ENCODE data around the gene LSM7. TPM values are rescaled to one million over a fixed set of nuclear protein-coding genes. Genes with fewer than 3 reads are reported as not detected.

The LSM7 gene
- total and polyA plus RNA-seq, 2 experiments from 2014 or later = 91.4 to 118 TPM

- no peak overlapping the region for H3K9ac ChIP-seq
- no peak overlapping the region for H3K4me3 ChIP-seq
- H3K27me3 ChIP-seq (replicated peaks; ENCODE audit: insufficient read depth) = no peaks in the 10 kb centered on the region
- no peak overlapping the region for H2AFZ ChIP-seq
- H3K4me2 ChIP-seq (ENCODE audit: unreplicated experiment) = no peak overlapping the region
- H3K27ac ChIP-seq = no peak overlapping the region
- H3K36me3 ChIP-seq (ENCODE audit: low read depth) = no peaks in the 10 kb centered on the region
- no peaks in the 10 kb centered on the region for H3K9me2 ChIP-seq (ENCODE audit: insufficient read depth)
- no peak for DNase-seq
- in situ Hi-C loops (cut with MboI) = no loop called here
- TF ChIP-seq EZH2phosphoT487 (IDR thresholded peaks at IDR 0.05; ENCODE audit: insufficient read depth, low read depth) (no peak), EZH2 (IDR thresholded peaks at IDR 0.05; ENCODE audit: insufficient read depth, poor library complexity, severe bottlenecking) (no peak)
- no peaks in the 10 kb centered on the region for H3K9me3 ChIP-seq (ENCODE audit: low read depth)
- H3K4me1 ChIP-seq (ENCODE audit: insufficient read depth) = no peaks in the 10 kb centered on the region
- peaks cover 12% of the 10 kb centered on the region; the same call in 1 of the 2 replicates for H3F3A ChIP-seq (ENCODE audit: insufficient read depth)
- WGBS, 2 experiments (ENCODE audit: low coverage in 1 of 2, low lambda C conversion rate in 2 of 2, missing lambda C conversion rate in 2 of 2) = 83 to 86% methylated on average over 16 to 20 of the region's 20 CpGs
- H4K20me1 ChIP-seq (ENCODE audit: insufficient read depth) = no peaks in the 10 kb centered on the region
- peaks cover 4% of the 10 kb centered on the region; the same call in 1 of the 2 replicates for H3K79me2 ChIP-seq (ENCODE audit: insufficient read depth)
Observed at GRCh38 chr19:2319551-2319950, 8.8 kb downstream of the LSM7 start.

GRCh38 chr19:2318923-2319322, 9.5 kb downstream of the LSM7 start:
- Histone ChIP-seq H3K79me2 (ENCODE audit: insufficient read depth) (no peaks in the 10 kb centered on the region), H3K4me3 (no peak overlapping the region), H3K27me3 (replicated peaks; ENCODE audit: insufficient read depth) (no peaks in the 10 kb centered on the region), H4K20me1 (ENCODE audit: insufficient read depth) (no peaks in the 10 kb centered on the region), H3K9ac (no peak overlapping the region), H3K4me1 (ENCODE audit: insufficient read depth) (no peaks in the 10 kb centered on the region), H3K36me3 (ENCODE audit: low read depth) (no peaks in the 10 kb centered on the region), H3K9me2 (ENCODE audit: insufficient read depth) (no peaks in the 10 kb centered on the region), H3K27ac (no peak overlapping the region), H2AFZ (no peak overlapping the region), H3K9me3 (ENCODE audit: low read depth) (no peaks in the 10 kb centered on the region), H3K4me2 (ENCODE audit: unreplicated experiment) (no peak overlapping the region), H3F3A (ENCODE audit: insufficient read depth) (peaks cover 12% of the 10 kb centered on the region; the same call in 1 of the 2 replicates)
- WGBS, 2 experiments (ENCODE audit: low coverage in 1 of 2, low lambda C conversion rate in 2 of 2, missing lambda C conversion rate in 2 of 2) = 74 to 90% methylated on average over 6 of the region's 6 CpGs
- in situ Hi-C loops (cut with MboI) = no loop called here
- TF ChIP-seq EZH2 (IDR thresholded peaks at IDR 0.05; ENCODE audit: insufficient read depth, poor library complexity, severe bottlenecking) (no peak), EZH2phosphoT487 (IDR thresholded peaks at IDR 0.05; ENCODE audit: insufficient read depth, low read depth) (no peak)
- DNase-seq = no peak

- peaks cover 12% of the 10 kb centered on the region; the same call in 1 of the 2 replicates for H3F3A ChIP-seq (ENCODE audit: insufficient read depth)
- no peak overlapping the region for H2AFZ ChIP-seq
- no peak for DNase-seq
- H3K27ac ChIP-seq = no peak overlapping the region
- no peaks in the 10 kb centered on the region for H3K36me3 ChIP-seq (ENCODE audit: low read depth)
- 85 to 89% methylated on average over 22 to 25 of the region's 25 CpGs for WGBS, 2 experiments (ENCODE audit: low coverage in 1 of 2, low lambda C conversion rate in 2 of 2, missing lambda C conversion rate in 2 of 2)
- no peak overlapping the region for H3K4me3 ChIP-seq
- H3K9ac ChIP-seq = no peak overlapping the region
- no peaks in the 10 kb centered on the region for H3K9me2 ChIP-seq (ENCODE audit: insufficient read depth)
- no peak for TF ChIP-seq EZH2phosphoT487 (IDR thresholded peaks at IDR 0.05; ENCODE audit: insufficient read depth, low read depth)
- TF ChIP-seq EZH2 (IDR thresholded peaks at IDR 0.05; ENCODE audit: insufficient read depth, poor library complexity, severe bottlenecking) = no peak
- no peaks in the 10 kb centered on the region for H3K4me1 ChIP-seq (ENCODE audit: insufficient read depth)
- no peaks in the 10 kb centered on the region for H4K20me1 ChIP-seq (ENCODE audit: insufficient read depth)
- in situ Hi-C loops (cut with MboI) = no loop called here
- no peaks in the 10 kb centered on the region for H3K9me3 ChIP-seq (ENCODE audit: low read depth)
- no peaks in the 10 kb centered on the region for H3K79me2 ChIP-seq (ENCODE audit: insufficient read depth)
- H3K27me3 ChIP-seq (replicated peaks; ENCODE audit: insufficient read depth) = no peaks in the 10 kb centered on the region
- no peak overlapping the region for H3K4me2 ChIP-seq (ENCODE audit: unreplicated experiment)
Observed at GRCh38 chr19:2317756-2318155, 10.6 kb downstream of the LSM7 start.

GRCh38 chr19:2317300-2317699, 11.1 kb downstream of the LSM7 start:
- H3K4me2 ChIP-seq (ENCODE audit: unreplicated experiment) = no peak overlapping the region
- TF ChIP-seq EZH2 (IDR thresholded peaks at IDR 0.05; ENCODE audit: insufficient read depth, poor library complexity, severe bottlenecking) (no peak), EZH2phosphoT487 (IDR thresholded peaks at IDR 0.05; ENCODE audit: insufficient read depth, low read depth) (no peak)
- no peaks in the 10 kb centered on the region for H3K79me2 ChIP-seq (ENCODE audit: insufficient read depth)
- no peak overlapping the region for H2AFZ ChIP-seq
- in situ Hi-C loops (cut with MboI) = no loop called here
- H3K9ac ChIP-seq = no peak overlapping the region
- H3K4me1 ChIP-seq (ENCODE audit: insufficient read depth) = no peaks in the 10 kb centered on the region
- no peak overlapping the region for H3K4me3 ChIP-seq
- no peaks in the 10 kb centered on the region for H3K9me3 ChIP-seq (ENCODE audit: low read depth)
- no peaks in the 10 kb centered on the region for H3K27me3 ChIP-seq (replicated peaks; ENCODE audit: insufficient read depth)
- H3F3A ChIP-seq (ENCODE audit: insufficient read depth) = peaks cover 12% of the 10 kb centered on the region; the same call in 1 of the 2 replicates
- no peak for DNase-seq
- 94 to 96% methylated on average over 12 to 13 of the region's 13 CpGs for WGBS, 2 experiments (ENCODE audit: low coverage in 1 of 2, low lambda C conversion rate in 2 of 2, missing lambda C conversion rate in 2 of 2)
- no peaks in the 10 kb centered on the region for H4K20me1 ChIP-seq (ENCODE audit: insufficient read depth)
- no peak overlapping the region for H3K27ac ChIP-seq
- no peaks in the 10 kb centered on the region for H3K9me2 ChIP-seq (ENCODE audit: insufficient read depth)
- no peaks in the 10 kb centered on the region for H3K36me3 ChIP-seq (ENCODE audit: low read depth)

Measured in GM23248 (cell line).